HCT116 (cell line): Measurements from ENCODE around the gene NEU4.

Experiments
- EGR1 ChIP-seq: IDR thresholded peaks from 2 replicates; pipeline ENCODE4 v1.6.1; 2012; ENCODE audit warnings: low read depth
- ELF1 ChIP-seq: IDR thresholded peaks from 2 replicates; pipeline ENCODE4 v1.6.1; 2012; ENCODE audit warnings: low read depth, borderline replicate concordance
- EZH2 ChIP-seq: fragments of 200-600 bp; sonication (generic); IDR thresholded peaks from 2 replicates; pipeline ENCODE4 v1.6.1; 2017; ENCODE audit warnings: antibody characterized with exemption, mixed run types
- EZH2phosphoT487 ChIP-seq: fragments of 200-600 bp; IDR thresholded peaks from 2 replicates; pipeline ENCODE4 v1.6.1; 2018; ENCODE audit warnings: antibody characterized with exemption, borderline replicate concordance
- POLR2A ChIP-seq: IDR thresholded peaks from 2 replicates; pipeline ENCODE4 v1.7.0; 2011; ENCODE audit warnings: borderline replicate concordance; ENCODE audit not compliant: insufficient read depth, insufficient read length; ENCODE audit errors: extremely low read depth
- POLR2AphosphoS5 ChIP-seq: IDR thresholded peaks from 2 replicates; pipeline ENCODE4 v1.6.1; 2011; ENCODE audit warnings: mild to moderate bottlenecking, low read depth, low read length, moderate library complexity
- RAD21 ChIP-seq: IDR thresholded peaks from 2 replicates; pipeline ENCODE4 v1.6.1; 2012; ENCODE audit warnings: low read depth, mild to moderate bottlenecking
- SP1 ChIP-seq: IDR thresholded peaks from 2 replicates; pipeline ENCODE4 v1.6.1; 2012; ENCODE audit warnings: low read depth
- ZFX ChIP-seq: fragments of 450-650 bp; IDR thresholded peaks from 2 replicates; pipeline ENCODE4 v1.6.1; 2017
- ZNF274 ChIP-seq: fragments of 200-500 bp; sonication (Bioruptor generic); IDR thresholded peaks from 2 replicates; pipeline ENCODE4 v1.6.1; 2014; ENCODE audit warnings: mild to moderate bottlenecking, low read depth, low read length, inconsistent platforms
- TF ChIP-seq, protein P1 (sequence below), 3 experiments: fragments of 200-600 bp in 1 of 3; sonication (generic) in 1 of 3; IDR thresholded peaks in 2 of 3; conservative IDR thresholded peaks in 1 of 3; 2 replicates each; pipeline ENCODE4 v1.5.1; 2012 to 2017; ENCODE audit warnings: low read depth in 2 of 3, low read length in 2 of 3, antibody characterized with exemption in 1 of 3, borderline replicate concordance in 1 of 3, control low read depth in 1 of 3, mild to moderate bottlenecking in 1 of 3, mixed read lengths in 1 of 3, mixed run types in 1 of 3, moderate library complexity in 1 of 3; ENCODE audit not compliant: insufficient read depth in 1 of 3
- TF ChIP-seq, protein P2 (sequence below): IDR thresholded peaks from 2 replicates; pipeline ENCODE4 v1.6.1; 2011; ENCODE audit warnings: mild to moderate bottlenecking, low read length, moderate library complexity; ENCODE audit not compliant: insufficient replicate concordance; ENCODE audit errors: extremely low read depth
- TF ChIP-seq, protein P3 (sequence below): IDR thresholded peaks from 2 replicates; pipeline ENCODE4 v1.6.1; 2012
- TF ChIP-seq, protein P4 (sequence below): IDR thresholded peaks from 2 replicates; pipeline ENCODE4 v1.6.1; 2012

DNA sequence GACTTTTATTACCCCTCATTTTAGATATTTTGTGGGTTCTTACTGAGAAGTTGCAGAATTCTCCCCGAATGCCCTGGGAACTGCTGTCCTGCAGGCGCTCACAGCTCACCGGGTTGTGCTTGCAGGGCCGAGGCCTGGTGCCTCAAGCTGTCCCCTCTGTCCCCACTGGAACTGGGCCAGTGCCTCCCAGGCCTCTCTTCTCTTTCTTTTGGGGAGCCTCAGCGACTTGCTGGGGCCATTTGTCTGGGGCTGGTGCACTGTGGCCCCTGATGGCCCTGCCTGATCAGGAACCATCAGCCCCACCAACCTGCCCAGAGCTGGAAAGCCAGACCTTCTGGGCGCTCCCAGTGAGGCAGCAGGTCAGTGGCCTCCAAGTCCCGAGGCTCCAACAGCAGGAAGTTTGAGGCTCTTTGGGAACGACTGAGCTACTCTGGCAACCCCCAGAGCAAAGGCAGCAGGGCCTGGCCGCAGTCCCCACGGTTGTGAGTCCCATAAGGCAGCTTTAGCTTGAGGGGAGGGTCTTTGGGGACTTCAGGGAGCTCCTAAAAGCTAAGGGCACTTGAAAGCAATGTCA lies 14.7 kb upstream of the NEU4 start:
- TF ChIP-seq POLR2AphosphoS5 (no peak), EZH2phosphoT487 (no peak), SP1 (no peak), ZFX (no peak), RAD21 (no peak), POLR2A (no peak), ELF1 (no peak), EZH2 (no peak), ZNF274 (no peak), EGR1 (no peak)
- TF ChIP-seq, protein P1, sequence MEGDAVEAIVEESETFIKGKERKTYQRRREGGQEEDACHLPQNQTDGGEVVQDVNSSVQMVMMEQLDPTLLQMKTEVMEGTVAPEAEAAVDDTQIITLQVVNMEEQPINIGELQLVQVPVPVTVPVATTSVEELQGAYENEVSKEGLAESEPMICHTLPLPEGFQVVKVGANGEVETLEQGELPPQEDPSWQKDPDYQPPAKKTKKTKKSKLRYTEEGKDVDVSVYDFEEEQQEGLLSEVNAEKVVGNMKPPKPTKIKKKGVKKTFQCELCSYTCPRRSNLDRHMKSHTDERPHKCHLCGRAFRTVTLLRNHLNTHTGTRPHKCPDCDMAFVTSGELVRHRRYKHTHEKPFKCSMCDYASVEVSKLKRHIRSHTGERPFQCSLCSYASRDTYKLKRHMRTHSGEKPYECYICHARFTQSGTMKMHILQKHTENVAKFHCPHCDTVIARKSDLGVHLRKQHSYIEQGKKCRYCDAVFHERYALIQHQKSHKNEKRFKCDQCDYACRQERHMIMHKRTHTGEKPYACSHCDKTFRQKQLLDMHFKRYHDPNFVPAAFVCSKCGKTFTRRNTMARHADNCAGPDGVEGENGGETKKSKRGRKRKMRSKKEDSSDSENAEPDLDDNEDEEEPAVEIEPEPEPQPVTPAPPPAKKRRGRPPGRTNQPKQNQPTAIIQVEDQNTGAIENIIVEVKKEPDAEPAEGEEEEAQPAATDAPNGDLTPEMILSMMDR (IDR thresholded peaks at IDR 0.05 in 2 of 3, conservative IDR thresholded peaks at IDR 0.05 in 1 of 3; ENCODE audit: borderline replicate concordance in 1 of 3, insufficient read depth in 1 of 3, low read depth in 2 of 3, low read length in 2 of 3), result no peak
- TF ChIP-seq, protein P2, sequence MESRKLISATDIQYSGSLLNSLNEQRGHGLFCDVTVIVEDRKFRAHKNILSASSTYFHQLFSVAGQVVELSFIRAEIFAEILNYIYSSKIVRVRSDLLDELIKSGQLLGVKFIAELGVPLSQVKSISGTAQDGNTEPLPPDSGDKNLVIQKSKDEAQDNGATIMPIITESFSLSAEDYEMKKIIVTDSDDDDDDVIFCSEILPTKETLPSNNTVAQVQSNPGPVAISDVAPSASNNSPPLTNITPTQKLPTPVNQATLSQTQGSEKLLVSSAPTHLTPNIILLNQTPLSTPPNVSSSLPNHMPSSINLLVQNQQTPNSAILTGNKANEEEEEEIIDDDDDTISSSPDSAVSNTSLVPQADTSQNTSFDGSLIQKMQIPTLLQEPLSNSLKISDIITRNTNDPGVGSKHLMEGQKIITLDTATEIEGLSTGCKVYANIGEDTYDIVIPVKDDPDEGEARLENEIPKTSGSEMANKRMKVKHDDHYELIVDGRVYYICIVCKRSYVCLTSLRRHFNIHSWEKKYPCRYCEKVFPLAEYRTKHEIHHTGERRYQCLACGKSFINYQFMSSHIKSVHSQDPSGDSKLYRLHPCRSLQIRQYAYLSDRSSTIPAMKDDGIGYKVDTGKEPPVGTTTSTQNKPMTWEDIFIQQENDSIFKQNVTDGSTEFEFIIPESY, result no peak
- TF ChIP-seq, protein P3, sequence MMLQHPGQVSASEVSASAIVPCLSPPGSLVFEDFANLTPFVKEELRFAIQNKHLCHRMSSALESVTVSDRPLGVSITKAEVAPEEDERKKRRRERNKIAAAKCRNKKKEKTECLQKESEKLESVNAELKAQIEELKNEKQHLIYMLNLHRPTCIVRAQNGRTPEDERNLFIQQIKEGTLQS, result no peak
- TF ChIP-seq, protein P4, sequence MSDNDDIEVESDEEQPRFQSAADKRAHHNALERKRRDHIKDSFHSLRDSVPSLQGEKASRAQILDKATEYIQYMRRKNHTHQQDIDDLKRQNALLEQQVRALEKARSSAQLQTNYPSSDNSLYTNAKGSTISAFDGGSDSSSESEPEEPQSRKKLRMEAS, result no peak
